GM12878 (cell line): Measurements from ENCODE around the gene LRRC55. TPM values are rescaled to one million over a fixed set of nuclear protein-coding genes. Genes with fewer than 3 reads are reported as not detected.

Source experiments
- ATAC-seq: fragments of 200-7000 bp; cut with Tn5 transposase; 3 replicates; pipeline ENCODE4 v1.9.1; 2020; ENCODE audit warnings: mild to moderate bottlenecking, moderate library complexity
- BruUV-seq: library from RNA; stranded (reverse); fragments of 400-500 nt; replicated peaks from 2 replicates; lab custom pipeline; 2021; lab: Mats Ljungman, UMichigan
- CTCF ChIA-PET: fragments of 300-600 bp; sonication (Branson Sonifier 250); formaldehyde crosslinking; extraction: SDS; loops from one replicate; lab custom pipeline; 2021; ENCODE audit warnings: inconsistent platforms; lab: Yijun Ruan, JAX
- POLR2A ChIA-PET: fragments of 350-600 bp; formaldehyde crosslinking; extraction: SDS; loops from one replicate; lab custom pipeline; 2021; ENCODE audit warnings: inconsistent platforms; lab: Charles Lee
- RAD21 ChIA-PET: fragments of 300-600 bp; sonication (Branson Sonifier 250); formaldehyde crosslinking; loops from one replicate; lab custom pipeline; 2023; ENCODE audit warnings: antibody characterized with exemption; ENCODE audit not compliant: unreplicated experiment; lab: Charles Lee
- SMC1A ChIA-PET: fragments of 300-600 bp; sonication (Branson Sonifier 250); formaldehyde crosslinking; loops from one replicate; lab custom pipeline; 2023; ENCODE audit not compliant: unreplicated experiment, uncharacterized antibody; lab: Charles Lee
- DNase-seq: peaks from one replicate; pipeline ENCODE4 v3.0.0-alpha.2; 2011; ENCODE audit warnings: low read depth, low spot score
- FAIRE-seq: peaks from 3 replicates; lab custom pipeline; 2011; peaks lifted over from hg19 to GRCh38; lab: Jason Lieb, UNC
- H2AFZ ChIP-seq: 2 replicates; pipeline ENCODE4 v1.6.0; 2011; ENCODE audit warnings: low read depth, low read length, control low read depth; ENCODE audit not compliant: control insufficient read depth
- H3K27ac ChIP-seq: 2 replicates; pipeline ENCODE4 v1.5.1; 2011; ENCODE audit warnings: control low read depth; ENCODE audit not compliant: control insufficient read depth, insufficient read depth
- H3K27me3 ChIP-seq, 2 experiments: replicated peaks in 1 of 2; 2 replicates each; pipeline versions ENCODE4 v1.6.0 to v1.6.1; 2011; ENCODE audit warnings: low read length in 1 of 2; ENCODE audit not compliant: control insufficient read depth in 2 of 2, insufficient read depth in 2 of 2
- H3K36me3 ChIP-seq, 2 experiments: 2 replicates each; pipeline ENCODE4 v1.5.1; 2011; ENCODE audit warnings: low read length in 1 of 2; ENCODE audit not compliant: control insufficient read depth in 2 of 2, insufficient read depth in 2 of 2
- H3K4me1 ChIP-seq: 2 replicates; pipeline ENCODE4 v1.6.1; 2011; ENCODE audit warnings: mild to moderate bottlenecking, low read length, moderate library complexity, mixed read lengths; ENCODE audit not compliant: control insufficient read depth, insufficient read depth
- H3K4me2 ChIP-seq: 2 replicates; pipeline ENCODE4 v1.6.0; 2011; ENCODE audit warnings: control low read depth; ENCODE audit not compliant: control insufficient read depth, insufficient read depth
- H3K4me3 ChIP-seq: fragments of 200-600 bp; sonication (generic); 2 replicates; pipeline ENCODE4 v1.5.1; 2016
- H3K79me2 ChIP-seq: 2 replicates; pipeline ENCODE4 v1.6.0; 2011; ENCODE audit warnings: low read length; ENCODE audit not compliant: control insufficient read depth, insufficient read depth
- H3K9ac ChIP-seq: 2 replicates; pipeline ENCODE4 v1.8.0; 2011; ENCODE audit warnings: low read length, control low read depth, mixed read lengths; ENCODE audit not compliant: control insufficient read depth, insufficient read depth
- H3K9me3 ChIP-seq: replicated peaks from 3 replicates; pipeline ENCODE4 v1.5.1; 2011; ENCODE audit warnings: mild to moderate bottlenecking, low read length; ENCODE audit not compliant: control insufficient read depth, insufficient read depth
- H4K20me1 ChIP-seq: 2 replicates; pipeline ENCODE4 v1.6.0; 2011; ENCODE audit not compliant: control insufficient read depth, insufficient read depth
- CHD1 ChIP-seq: IDR thresholded peaks from 2 replicates; pipeline ENCODE4 v1.6.1; 2012; ENCODE audit warnings: low read depth, low read length, improper control_type of control experiment
- CREB1 ChIP-seq: IDR thresholded peaks from 2 replicates; pipeline ENCODE4 v1.6.1; 2012; ENCODE audit warnings: low read depth, mild to moderate bottlenecking, inconsistent platforms
- ESRRA ChIP-seq: IDR thresholded peaks from 2 replicates; pipeline ENCODE4 v1.6.1; 2012; ENCODE audit warnings: mild to moderate bottlenecking, low read length, improper control_type of control experiment
- IRF5 ChIP-seq: fragments of 450-650 bp; IDR thresholded peaks from 2 replicates; pipeline ENCODE4 v1.6.1; 2017; ENCODE audit warnings: borderline replicate concordance
- MAX ChIP-seq: IDR thresholded peaks from 2 replicates; pipeline ENCODE4 v1.6.1; 2012; ENCODE audit warnings: low read depth, low read length, improper control_type of control experiment
- PAX8 ChIP-seq: fragments of 450-650 bp; IDR thresholded peaks from 2 replicates; pipeline ENCODE4 v1.6.1; 2017; ENCODE audit warnings: mild to moderate bottlenecking, moderate library complexity
- POLR2A ChIP-seq: IDR thresholded peaks from 2 replicates; pipeline ENCODE4 v1.6.1; 2011; ENCODE audit warnings: low read depth, mild to moderate bottlenecking, low read length
- RAD21 ChIP-seq: IDR thresholded peaks from 2 replicates; pipeline ENCODE4 v1.6.1; 2011; ENCODE audit warnings: mild to moderate bottlenecking, low read depth, low read length, moderate library complexity; ENCODE audit not compliant: insufficient read depth
- RBBP5 ChIP-seq: fragments of 200-600 bp; sonication (generic); conservative IDR thresholded peaks from 2 replicates; pipeline ENCODE4 v1.6.1; 2016
- RFX5 ChIP-seq: IDR thresholded peaks from 2 replicates; pipeline ENCODE4 v1.6.1; 2011; ENCODE audit warnings: low read depth, low read length, improper control_type of control experiment
- SIN3A ChIP-seq: IDR thresholded peaks from 2 replicates; pipeline ENCODE4 v1.6.1; 2012; ENCODE audit warnings: low read depth, low read length, improper control_type of control experiment
- SMC3 ChIP-seq: IDR thresholded peaks from 2 replicates; pipeline ENCODE4 v1.6.1; 2011; ENCODE audit warnings: low read length, improper control_type of control experiment, borderline replicate concordance
- ZNF217 ChIP-seq: fragments of 450-650 bp; IDR thresholded peaks from 2 replicates; pipeline ENCODE4 v1.6.1; 2017; ENCODE audit warnings: antibody characterized with exemption, mild to moderate bottlenecking
- ZZZ3 ChIP-seq: IDR thresholded peaks from 2 replicates; pipeline ENCODE4 v1.6.1; 2011; ENCODE audit warnings: low read depth; ENCODE audit not compliant: control insufficient read depth, insufficient read length
- WGBS: methylation state at CpG from one replicate; pipeline ENCODE4 v1.1.6; 2016; ENCODE audit warnings: low lambda C conversion rate; ENCODE audit not compliant: insufficient replicate concordance, insufficient coverage; ENCODE audit errors: missing lambda C conversion rate; 5-methylcytosine and 5-hydroxymethylcytosine counted together
- in situ Hi-C: fragments of 300-500 bp; cut with MboI; formaldehyde crosslinking; loops from 9 replicates; pipeline ENCODE4 v1.14.3; 2018; ENCODE audit warnings: mixed read lengths
- intact Hi-C: fragments of 100-400 bp; cut with micrococcal nuclease; formaldehyde crosslinking; loops from one replicate; pipeline ENCODE4 v1.14.2; 2022; ENCODE audit not compliant: unreplicated experiment
- polyA plus RNA-seq, 11 experiments: library from polyadenylated mRNA; depleted of rRNA in 4 of 11; unstranded in 6 of 11; stranded (reverse) in 5 of 11; fragments of >200 nt; fragmentation: Nextera tagmentation in 4 of 11; fragmentation: Illumina TruSeq in 1 of 11; extraction: Ambion mirVana in 4 of 11; extraction: Trizol in 1 of 11; gene quantifications; 1 replicate in 1 of 11; 2 replicates in 10 of 11; pipeline versions ENCODE4 v1.2.1 to v1.2.3, GENCODE V29; 2011 to 2016; ENCODE audit warnings: inconsistent platforms in 2 of 11, missing spikeins in 2 of 11, low read depth in 1 of 11
- total RNA-seq, 4 experiments: library from RNA; depleted of rRNA in 3 of 4; stranded (reverse); fragments of >200 nt in 3 of 4; fragmentation: Illumina TruSeq in 1 of 4; extraction: Trizol in 1 of 4; gene quantifications; 2 replicates each; pipeline versions ENCODE4 v1.2.1 to v1.2.3, GENCODE V29; 2013 to 2021
- TF ChIP-seq, protein P1 (sequence below): IDR thresholded peaks from 2 replicates; pipeline ENCODE4 v1.6.1; 2012; ENCODE audit warnings: low read depth, low read length, improper control_type of control experiment

LRRC55 gene
- total and polyA plus RNA-seq, 10 of the 15 experiments (the other 5 are each of a cell fraction or from before 2014, with no cell fraction given): 0.01 to 0.04 TPM; not detected in 8

GRCh38 chr11:57180964-57181363 lies 789 bp upstream of the LRRC55 start:
- ChIA-PET SMC1A (no interaction called here), RAD21 (no interaction called here), POLR2A (no interaction called here), CTCF (no interaction called here)
- no TSS peak for BruUV-seq
- Histone ChIP-seq H3K27me3 (no peaks in the 10 kb centered on the region; a peak in 3 of 4 replicates), H3K79me2 (no peaks in the 10 kb centered on the region), H3K4me1 (no peaks in the 10 kb centered on the region), H3K4me3 (no peak overlapping the region), H3K9me3 (no peaks in the 10 kb centered on the region), H3K4me2 (no peak overlapping the region), H3K36me3 (no peaks in the 10 kb centered on the region), H3K27ac (no peak overlapping the region), H4K20me1 (no peaks in the 10 kb centered on the region), H2AFZ (no peak overlapping the region), H3K9ac (no peak overlapping the region)
- in situ Hi-C loops: no loop called here
- no peak for ATAC-seq
- no peak for FAIRE-seq
- no peak for DNase-seq
- no peak for TF ChIP-seq ESRRA
- no peak for TF ChIP-seq SIN3A
- no peak for TF ChIP-seq CREB1
- intact Hi-C loops: no loop called here
- WGBS: 50% methylated on average over 2 of the region's 2 CpGs

GRCh38 chr11:57182896-57183295 lies 1.1 kb downstream of the LRRC55 start:
- H3K4me2 ChIP-seq: no peak overlapping the region
- ChIA-PET CTCF (no interaction called here), RAD21 (no interaction called here), SMC1A (interaction anchor here (1.1 to 1.7 kb wide), 3 partner anchors 12 to 71 kb away, joined by 3 read pairs; no protein-coding TSS in a partner anchor), POLR2A (no interaction called here)
- H4K20me1 ChIP-seq: no peaks in the 10 kb centered on the region
- H3K27me3 ChIP-seq: no peaks in the 10 kb centered on the region; a peak in 3 of 4 replicates
- in situ Hi-C loops: no loop called here
- H3K27ac ChIP-seq: no peak overlapping the region
- BruUV-seq: no TSS peak
- no peak for FAIRE-seq
- H3K79me2 ChIP-seq: no peaks in the 10 kb centered on the region
- no peak overlapping the region for H3K4me3 ChIP-seq
- no peaks in the 10 kb centered on the region for H3K36me3 ChIP-seq
- DNase-seq: no peak
- 36% methylated on average over 3 of the region's 3 CpGs for WGBS
- no peaks in the 10 kb centered on the region for H3K4me1 ChIP-seq
- no peak for ATAC-seq
- intact Hi-C loops: no loop called here
- no peaks in the 10 kb centered on the region for H3K9me3 ChIP-seq
- no peak overlapping the region for H2AFZ ChIP-seq
- H3K9ac ChIP-seq: no peak overlapping the region
- no peak for TF ChIP-seq ZZZ3
- no peak for TF ChIP-seq RFX5
- no peak for TF ChIP-seq RBBP5
- no peak for TF ChIP-seq IRF5
- no peak for TF ChIP-seq RAD21
- no peak for TF ChIP-seq SMC3
- no peak for TF ChIP-seq MAX
- TF ChIP-seq POLR2A: no peak
- TF ChIP-seq PAX8: no peak
- no peak for TF ChIP-seq CHD1
- TF ChIP-seq ZNF217: no peak
- TF ChIP-seq, protein P1, sequence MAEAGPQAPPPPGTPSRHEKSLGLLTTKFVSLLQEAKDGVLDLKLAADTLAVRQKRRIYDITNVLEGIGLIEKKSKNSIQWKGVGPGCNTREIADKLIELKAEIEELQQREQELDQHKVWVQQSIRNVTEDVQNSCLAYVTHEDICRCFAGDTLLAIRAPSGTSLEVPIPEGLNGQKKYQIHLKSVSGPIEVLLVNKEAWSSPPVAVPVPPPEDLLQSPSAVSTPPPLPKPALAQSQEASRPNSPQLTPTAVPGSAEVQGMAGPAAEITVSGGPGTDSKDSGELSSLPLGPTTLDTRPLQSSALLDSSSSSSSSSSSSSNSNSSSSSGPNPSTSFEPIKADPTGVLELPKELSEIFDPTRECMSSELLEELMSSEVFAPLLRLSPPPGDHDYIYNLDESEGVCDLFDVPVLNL: no peak
